ENCODE data around the gene PCDHB4.
"Not testable (repeated sequence)": the region's sequence is repeated elsewhere in the genome, so short reads cannot be mapped to it uniquely, and the experiment has no call there.

PCDHB4 gene

DNA sequence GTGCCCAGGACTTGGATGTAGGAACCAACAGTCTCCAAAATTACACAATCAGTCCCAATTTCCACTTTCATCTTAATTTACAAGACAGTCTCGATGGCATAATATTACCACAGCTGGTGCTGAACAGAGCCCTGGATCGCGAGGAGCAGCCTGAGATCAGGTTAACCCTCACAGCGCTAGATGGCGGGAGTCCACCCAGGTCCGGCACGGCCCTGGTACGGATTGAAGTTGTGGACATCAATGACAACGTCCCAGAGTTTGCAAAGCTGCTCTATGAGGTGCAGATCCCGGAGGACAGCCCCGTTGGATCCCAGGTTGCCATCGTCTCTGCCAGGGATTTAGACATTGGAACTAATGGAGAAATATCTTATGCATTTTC is 26.4 kb upstream of the PCDHB4 start:
- no peak overlapping the region for H3K4me3 ChIP-seq (ENCODE audit: low read depth, low read length)
- TF ChIP-seq MYC (IDR thresholded peaks at IDR 0.05; ENCODE audit: low read depth, low read length): no peak
- TF ChIP-seq POLR2A (IDR thresholded peaks at IDR 0.05; ENCODE audit: extremely low read depth, insufficient read length): no peak
- TF ChIP-seq, protein P1, sequence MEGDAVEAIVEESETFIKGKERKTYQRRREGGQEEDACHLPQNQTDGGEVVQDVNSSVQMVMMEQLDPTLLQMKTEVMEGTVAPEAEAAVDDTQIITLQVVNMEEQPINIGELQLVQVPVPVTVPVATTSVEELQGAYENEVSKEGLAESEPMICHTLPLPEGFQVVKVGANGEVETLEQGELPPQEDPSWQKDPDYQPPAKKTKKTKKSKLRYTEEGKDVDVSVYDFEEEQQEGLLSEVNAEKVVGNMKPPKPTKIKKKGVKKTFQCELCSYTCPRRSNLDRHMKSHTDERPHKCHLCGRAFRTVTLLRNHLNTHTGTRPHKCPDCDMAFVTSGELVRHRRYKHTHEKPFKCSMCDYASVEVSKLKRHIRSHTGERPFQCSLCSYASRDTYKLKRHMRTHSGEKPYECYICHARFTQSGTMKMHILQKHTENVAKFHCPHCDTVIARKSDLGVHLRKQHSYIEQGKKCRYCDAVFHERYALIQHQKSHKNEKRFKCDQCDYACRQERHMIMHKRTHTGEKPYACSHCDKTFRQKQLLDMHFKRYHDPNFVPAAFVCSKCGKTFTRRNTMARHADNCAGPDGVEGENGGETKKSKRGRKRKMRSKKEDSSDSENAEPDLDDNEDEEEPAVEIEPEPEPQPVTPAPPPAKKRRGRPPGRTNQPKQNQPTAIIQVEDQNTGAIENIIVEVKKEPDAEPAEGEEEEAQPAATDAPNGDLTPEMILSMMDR (IDR thresholded peaks at IDR 0.05; ENCODE audit: low read depth, low read length): no peak
- no peak for TF ChIP-seq MAX (IDR thresholded peaks at IDR 0.05; ENCODE audit: low read depth, low read length)
- DNase-seq (ENCODE audit: low read depth): no peak

DNA sequence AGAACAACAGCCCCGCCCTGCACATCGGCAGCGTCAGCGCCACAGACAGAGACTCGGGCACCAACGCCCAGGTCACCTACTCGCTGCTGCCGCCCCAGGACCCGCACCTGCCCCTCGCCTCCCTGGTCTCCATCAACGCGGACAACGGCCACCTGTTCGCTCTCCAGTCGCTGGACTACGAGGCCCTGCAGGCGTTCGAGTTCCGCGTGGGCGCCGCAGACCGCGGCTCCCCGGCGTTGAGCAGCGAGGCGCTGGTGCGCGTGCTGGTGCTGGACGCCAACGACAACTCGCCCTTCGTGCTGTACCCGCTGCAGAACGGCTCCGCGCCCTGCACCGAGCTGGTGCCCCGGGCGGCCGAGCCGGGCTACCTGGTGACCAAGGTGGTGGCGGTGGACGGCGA is 25.4 kb upstream of the PCDHB4 start:
- H3K4me3 ChIP-seq (ENCODE audit: low read depth, low read length); DNase-seq (ENCODE audit: low read depth): not testable (repeated sequence)

DNA sequence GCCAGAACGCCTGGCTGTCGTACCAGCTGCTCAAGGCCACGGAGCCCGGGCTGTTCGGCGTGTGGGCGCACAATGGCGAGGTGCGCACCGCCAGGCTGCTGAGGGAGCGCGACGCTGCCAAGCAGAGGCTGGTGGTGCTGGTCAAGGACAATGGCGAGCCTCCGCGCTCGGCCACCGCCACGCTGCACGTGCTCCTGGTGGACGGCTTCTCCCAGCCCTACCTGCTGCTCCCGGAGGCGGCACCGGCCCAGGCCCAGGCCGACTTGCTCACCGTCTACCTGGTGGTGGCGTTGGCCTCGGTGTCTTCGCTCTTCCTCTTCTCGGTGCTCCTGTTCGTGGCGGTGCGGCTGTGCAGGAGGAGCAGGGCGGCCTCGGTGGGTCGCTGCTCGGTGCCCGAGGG is 25.0 kb upstream of the PCDHB4 start:
- not testable (repeated sequence) for DNase-seq (ENCODE audit: low read depth); H3K4me3 ChIP-seq (ENCODE audit: low read depth, low read length)

GRCh38 chr5:141100243-141100805 is 21.3 kb upstream of the PCDHB4 start, which contains the start of gene PCDHB3:
Gene PCDHB3, plus strand, starts transcription at chr5:141100473. Its CDS starts 177 bp downstream, at chr5:141100650.
- peak; percentile 82 for DNase-seq (ENCODE audit: low read depth)
- TF ChIP-seq MYC (IDR thresholded peaks at IDR 0.05; ENCODE audit: low read depth, low read length): no peak
- peak; percentile 76 for TF ChIP-seq MAX (IDR thresholded peaks at IDR 0.05; ENCODE audit: low read depth, low read length)
- TF ChIP-seq, protein P1 (IDR thresholded peaks at IDR 0.05; ENCODE audit: low read depth, low read length): peak; percentile 66
- TF ChIP-seq POLR2A (IDR thresholded peaks at IDR 0.05; ENCODE audit: extremely low read depth, insufficient read length): no peak
- peak within 1 kb of the TSS; percentile 14 for H3K4me3 ChIP-seq (ENCODE audit: low read depth, low read length)

DNA sequence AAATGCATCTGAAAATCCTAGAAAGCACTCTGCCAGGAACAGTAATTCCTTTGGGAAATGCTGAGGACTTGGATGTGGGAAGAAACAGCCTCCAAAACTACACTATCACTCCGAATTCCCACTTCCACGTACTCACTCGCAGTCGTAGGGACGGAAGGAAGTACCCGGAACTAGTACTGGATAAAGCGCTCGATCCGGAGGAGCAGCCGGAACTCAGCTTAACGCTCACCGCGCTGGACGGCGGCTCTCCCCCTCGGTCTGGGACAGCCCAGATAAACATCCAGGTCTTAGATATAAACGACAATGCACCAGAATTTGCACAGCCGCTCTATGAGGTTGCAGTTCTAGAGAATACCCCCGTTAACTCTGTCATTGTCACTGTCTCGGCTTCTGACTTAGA is 20.6 kb upstream of the PCDHB4 start:
- H3K4me3 ChIP-seq (ENCODE audit: low read depth, low read length): no peak overlapping the region
- no peak for TF ChIP-seq MAX (IDR thresholded peaks at IDR 0.05; ENCODE audit: low read depth, low read length)
- TF ChIP-seq POLR2A (IDR thresholded peaks at IDR 0.05; ENCODE audit: extremely low read depth, insufficient read length): no peak
- TF ChIP-seq MYC (IDR thresholded peaks at IDR 0.05; ENCODE audit: low read depth, low read length): no peak
- TF ChIP-seq, protein P1 (IDR thresholded peaks at IDR 0.05; ENCODE audit: low read depth, low read length): no peak
- DNase-seq (ENCODE audit: low read depth): no peak

DNA sequence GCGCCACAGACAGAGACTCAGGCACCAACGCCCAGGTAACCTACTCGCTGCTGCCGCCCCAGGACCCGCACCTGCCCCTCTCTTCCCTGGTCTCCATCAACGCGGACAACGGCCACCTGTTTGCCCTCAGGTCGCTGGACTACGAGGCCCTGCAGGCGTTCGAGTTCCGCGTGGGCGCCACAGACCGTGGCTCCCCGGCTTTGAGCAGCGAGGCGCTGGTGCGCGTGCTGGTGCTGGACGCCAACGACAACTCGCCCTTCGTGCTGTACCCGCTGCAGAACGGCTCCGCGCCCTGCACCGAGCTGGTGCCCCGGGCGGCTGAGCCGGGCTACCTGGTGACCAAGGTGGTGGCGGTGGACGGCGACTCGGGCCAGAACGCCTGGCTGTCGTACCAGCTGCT is 19.5 kb upstream of the PCDHB4 start:
- not testable (repeated sequence) for DNase-seq (ENCODE audit: low read depth)

DNA sequence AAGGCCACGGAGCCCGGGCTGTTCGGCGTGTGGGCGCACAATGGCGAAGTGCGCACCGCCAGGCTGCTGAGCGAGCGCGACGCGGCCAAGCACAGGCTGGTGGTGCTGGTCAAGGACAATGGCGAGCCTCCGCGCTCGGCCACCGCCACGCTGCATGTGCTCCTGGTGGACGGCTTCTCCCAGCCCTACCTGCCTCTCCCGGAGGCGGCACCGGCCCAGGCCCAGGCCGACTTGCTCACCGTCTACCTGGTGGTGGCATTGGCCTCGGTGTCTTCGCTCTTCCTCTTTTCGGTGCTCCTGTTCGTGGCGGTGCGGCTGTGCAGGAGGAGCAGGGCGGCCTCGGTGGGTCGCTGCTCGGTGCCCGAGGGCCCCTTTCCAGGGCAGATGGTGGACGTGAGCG is 19.1 kb upstream of the PCDHB4 start:
- not testable (repeated sequence) for DNase-seq (ENCODE audit: low read depth); H3K4me3 ChIP-seq (ENCODE audit: low read depth, low read length)

More for the DNA sequence above, 19.5 kb upstream of the PCDHB4 start:
- H3K4me3 ChIP-seq (ENCODE audit: low read depth, low read length): not testable (repeated sequence)

DNA sequence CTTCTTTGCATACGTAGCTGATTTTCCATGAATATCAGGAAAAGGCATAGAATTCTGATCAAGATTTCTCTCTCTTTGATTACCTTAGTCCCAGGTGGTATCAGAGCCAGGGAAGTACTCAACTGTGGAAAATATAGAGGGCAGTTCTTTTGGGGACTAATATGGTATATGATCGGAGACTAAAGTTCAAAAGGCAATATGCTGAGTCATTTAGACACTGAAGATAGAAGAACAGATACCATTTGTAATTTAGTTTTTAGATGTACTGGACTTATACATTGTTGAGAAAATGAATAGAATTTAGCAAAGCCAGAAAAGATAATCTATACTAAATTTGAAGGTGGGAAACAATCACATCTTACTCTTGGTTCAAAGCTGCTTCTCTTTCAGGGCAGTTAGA is 16.3 kb upstream of the PCDHB4 start:
- no peak overlapping the region for H3K4me3 ChIP-seq (ENCODE audit: low read depth, low read length)
- TF ChIP-seq, protein P1 (IDR thresholded peaks at IDR 0.05; ENCODE audit: low read depth, low read length): no peak
- TF ChIP-seq MYC (IDR thresholded peaks at IDR 0.05; ENCODE audit: low read depth, low read length) (no peak), POLR2A (IDR thresholded peaks at IDR 0.05; ENCODE audit: extremely low read depth, insufficient read length) (no peak), MAX (IDR thresholded peaks at IDR 0.05; ENCODE audit: low read depth, low read length) (no peak)
- no peak for DNase-seq (ENCODE audit: low read depth)

Measured in NB4 (cell line).